Spleen (tissue), 11 donors: ENCODE results near the gene DMD. TPM values are rescaled to one million over a fixed set of nuclear protein-coding genes. Genes with fewer than 3 reads are reported as not detected.

ENCODE experiments used
- DNase-seq: peaks from one replicate; pipeline ENCODE4 v3.0.0-alpha.2; 2020
- H3K27ac ChIP-seq, 8 donors: fragments of 200-600 bp; sonication (generic) in 7 of 8; 1 replicate in 4 of 8; 2 replicates in 4 of 8; pipeline versions ENCODE4 v1.5.0 to v1.8.0; 2016 to 2021; ENCODE audit warnings: inconsistent platforms in 4 of 8, mild to moderate bottlenecking in 4 of 8, moderate library complexity in 1 of 8
- H3K27me3 ChIP-seq, 7 donors: fragments of 200-600 bp; sonication (generic) in 6 of 7; replicated peaks in 1 of 7; 1 replicate in 4 of 7; 2 replicates in 3 of 7; pipeline versions ENCODE4 v1.5.0 to v1.8.0; 2016 to 2021; ENCODE audit warnings: inconsistent platforms in 3 of 7, mild to moderate bottlenecking in 1 of 7
- H3K36me3 ChIP-seq, 6 donors: fragments of 200-600 bp; sonication (generic) in 5 of 6; 1 replicate in 4 of 6; 2 replicates in 2 of 6; pipeline versions ENCODE4 v1.5.0 to v1.8.0; 2016 to 2021; ENCODE audit warnings: inconsistent platforms in 2 of 6
- H3K4me1 ChIP-seq, 6 donors: fragments of 200-600 bp; sonication (generic) in 5 of 6; 1 replicate in 3 of 6; 2 replicates in 3 of 6; pipeline versions ENCODE4 v1.5.0 to v1.8.0; 2016 to 2021; ENCODE audit warnings: inconsistent platforms in 3 of 6
- H3K4me3 ChIP-seq, 8 donors: fragments of 200-600 bp; sonication (generic) in 7 of 8; 1 replicate in 4 of 8; 2 replicates in 4 of 8; pipeline versions ENCODE4 v1.5.0 to v1.8.0; 2016 to 2021; ENCODE audit warnings: inconsistent platforms in 4 of 8, mild to moderate bottlenecking in 4 of 8, moderate library complexity in 2 of 8
- H3K9me3 ChIP-seq, 8 donors: fragments of 200-600 bp; sonication (generic) in 7 of 8; 1 replicate in 4 of 8; 2 replicates in 4 of 8; pipeline versions ENCODE4 v1.5.0 to v1.8.0; 2016 to 2021; ENCODE audit warnings: inconsistent platforms in 4 of 8
- CTCF ChIP-seq, 11 experiments: fragments of 200-600 bp in 7 of 11; fragments of 450-650 bp in 4 of 11; sonication (generic) in 4 of 11; IDR thresholded peaks in 8 of 11; conservative IDR thresholded peaks in 3 of 11; 1 replicate in 7 of 11; 2 replicates in 4 of 11; pipeline versions ENCODE4 v1.4.0 to v1.8.0; 2016 to 2021; ENCODE audit warnings: antibody characterized with exemption in 11 of 11, inconsistent platforms in 4 of 11, mild to moderate bottlenecking in 1 of 11
- POLR2A ChIP-seq, 3 donors: fragments of 450-650 bp; IDR thresholded peaks; one replicate each; pipeline ENCODE4 v1.5.1; 2017; ENCODE audit warnings: antibody characterized with exemption in 3 of 3, mild to moderate bottlenecking in 1 of 3
- POLR2AphosphoS5 ChIP-seq, 3 donors: sonication (generic); formaldehyde crosslinking; IDR thresholded peaks; one replicate each; pipeline ENCODE4 v1.5.1; 2017; ENCODE audit warnings: antibody characterized with exemption in 3 of 3
- WGBS, 5 donors: extraction: QIAGEN DNeasy Blood & Tissue Kit in 3 of 5; methylation state at CpG; one replicate each; pipeline versions ENCODE4 v1.1.5 to v1.1.7; 2013 to 2018; 5-methylcytosine and 5-hydroxymethylcytosine counted together
- intact Hi-C: fragments of 100-400 bp; cut with DNase I; formaldehyde crosslinking; loops from one replicate; pipeline ENCODE4 v1.15.0; 2023; ENCODE audit warnings: low total_unique reads
- polyA plus RNA-seq, 3 donors: library from polyadenylated mRNA; stranded (reverse); fragments of 200-250 nt; gene quantifications; one replicate each; pipeline ENCODE4 v1.2.1, GENCODE V29; 2013
- total RNA-seq, 7 donors: library from RNA; depleted of rRNA in 3 of 7; stranded (reverse); fragments of >200 nt in 3 of 7; fragmentation: NEBNext Ultra II Directional in 4 of 7; extraction: Animal tissue kit (Norgen Biotek cat#: 25700) in 4 of 7; gene quantifications; one replicate each; pipeline versions ENCODE4 v1.1.0 to v1.2.1, GENCODE V29; 2016 to 2021
- donor health status: healthy with polysubstance abuse.
- donor health status: DM: no; HTN: no; CAD: no; lungs with moderate emphysema.
- donor health status: DM: no; HTN: no; CAD: no.
- donor health status: Bipolar disorder and iron deficiency.
- donor health status: healthy.
- donor health status: DM: no; HTN: no; CAD: no.
- donor health status: DM: yes; HTN: yes; CAD: no.

The DMD gene
- total and polyA plus RNA-seq, 10 donors = 1.3 to 11.3 (median 4.4) TPM

GRCh38 chrX:31138124-31138523, 2073.2 kb downstream of the DMD start:
- H3K27me3 ChIP-seq = no peaks in the 10 kb centered on the region
- H3K27ac ChIP-seq = no peak overlapping the region
- intact Hi-C loops = no loop called here
- no peak overlapping the region for H3K4me3 ChIP-seq
- H3K4me1 ChIP-seq = peaks cover 0 to 15% (median 0%) of the 10 kb centered on the region in 6 donors
- no peak for DNase-seq
- TF ChIP-seq POLR2A (IDR thresholded peaks at IDR 0.05) = no peak
- TF ChIP-seq POLR2AphosphoS5 (IDR thresholded peaks at IDR 0.05) = no peak
- TF ChIP-seq CTCF (IDR thresholded peaks at IDR 0.05 in 8 of 11, conservative IDR thresholded peaks at IDR 0.05 in 3 of 11) = no peak
- no peaks in the 10 kb centered on the region for H3K36me3 ChIP-seq
- 94 to 98% (median 95%) methylated on average over 2 of the region's 2 CpGs for WGBS, 5 donors
- peaks cover 0 to 9% (median 0%) of the 10 kb centered on the region in 8 donors for H3K9me3 ChIP-seq

- Histone ChIP-seq H3K9me3 (peaks cover 0 to 9% (median 0%) of the 10 kb centered on the region in 8 donors), H3K4me3 (no peak overlapping the region), H3K36me3 (no peaks in the 10 kb centered on the region), H3K4me1 (peaks cover 0 to 15% (median 0%) of the 10 kb centered on the region in 6 donors), H3K27me3 (no peaks in the 10 kb centered on the region), H3K27ac (no peak overlapping the region)
- intact Hi-C loops = no loop called here
- 25 to 66% (median 49%) methylated on average over 5 of the region's 5 CpGs for WGBS, 5 donors
- no peak for DNase-seq
- TF ChIP-seq POLR2A (IDR thresholded peaks at IDR 0.05) = no peak
- no peak for TF ChIP-seq POLR2AphosphoS5 (IDR thresholded peaks at IDR 0.05)
- TF ChIP-seq CTCF (IDR thresholded peaks at IDR 0.05 in 8 of 11, conservative IDR thresholded peaks at IDR 0.05 in 3 of 11) = no peak
These were observed 2075.2 kb downstream of the DMD start for GRCh38 chrX:31136144-31136611.

GRCh38 chrX:31132821-31133241, 2078.5 kb downstream of the DMD start:
- Histone ChIP-seq H3K9me3 (peaks cover 0 to 4% (median 0%) of the 10 kb centered on the region in 8 donors), H3K4me3 (no peak overlapping the region), H3K4me1 (peaks cover 0 to 15% (median 0%) of the 10 kb centered on the region in 6 donors), H3K27me3 (no peaks in the 10 kb centered on the region), H3K36me3 (no peaks in the 10 kb centered on the region), H3K27ac (no peak overlapping the region)
- intact Hi-C loops = no loop called here
- WGBS, 5 donors = 58 to 73% (median 68%) methylated on average over 7 of the region's 7 CpGs
- DNase-seq = no peak
- TF ChIP-seq CTCF (IDR thresholded peaks at IDR 0.05 in 8 of 11, conservative IDR thresholded peaks at IDR 0.05 in 3 of 11) (no peak), POLR2AphosphoS5 (IDR thresholded peaks at IDR 0.05) (no peak), POLR2A (IDR thresholded peaks at IDR 0.05) (no peak)

GRCh38 chrX:31130457-31131220, 2080.7 kb downstream of the DMD start:
- intact Hi-C loops = no loop called here
- Histone ChIP-seq H3K27ac (no peak overlapping the region), H3K4me1 (peaks cover 0 to 3% (median 0%) of the 10 kb centered on the region in 6 donors), H3K27me3 (no peaks in the 10 kb centered on the region), H3K36me3 (no peaks in the 10 kb centered on the region), H3K4me3 (no peak overlapping the region), H3K9me3 (no peaks in the 10 kb centered on the region)
- 65 to 80% (median 74%) methylated on average over 6 of the region's 6 CpGs for WGBS, 5 donors
- DNase-seq = no peak
- no peak for TF ChIP-seq POLR2AphosphoS5 (IDR thresholded peaks at IDR 0.05)
- TF ChIP-seq CTCF (IDR thresholded peaks at IDR 0.05 in 8 of 11, conservative IDR thresholded peaks at IDR 0.05 in 3 of 11) = no peak
- TF ChIP-seq POLR2A (IDR thresholded peaks at IDR 0.05) = no peak
